HCT116 (cell line): Measurements from ENCODE around the gene P4HB. TPM values are rescaled to one million over a fixed set of nuclear protein-coding genes. Genes with fewer than 3 reads are reported as not detected.

ENCODE experiments used
- total RNA-seq: library from RNA; stranded (reverse); gene quantifications from one replicate; pipeline ENCODE4 v1.2.1, GENCODE V29; 2021; ENCODE audit not compliant: unreplicated experiment

Gene P4HB
- total RNA-seq, 1 experiment from 2014 or later: 1,043 TPM

Other genes with a start within 250 kb of the P4HB start
- 137 TPM for gene NPLOC4, start 223.4 kb downstream of the P4HB start, total RNA-seq
- gene TSPAN10, start 223.3 kb downstream of the P4HB start, total RNA-seq: 2.3 TPM
- not detected for gene PDE6G, start 204.0 kb downstream of the P4HB start, total RNA-seq
- gene OXLD1, start 193.9 kb downstream of the P4HB start, total RNA-seq: 75.9 TPM
- gene CCDC137, start 193.8 kb downstream of the P4HB start, total RNA-seq: 77.5 TPM
- 47.5 TPM for gene ARL16, start 176.7 kb downstream of the P4HB start, total RNA-seq
- 231 TPM for gene HGS, start 176.5 kb downstream of the P4HB start, total RNA-seq
- gene MRPL12, start 157.2 kb downstream of the P4HB start, total RNA-seq: 260 TPM
- gene SLC25A10, start 148.3 kb downstream of the P4HB start, total RNA-seq: 70.8 TPM
- gene GCGR, start 56.4 kb downstream of the P4HB start, total RNA-seq: not detected
- gene MCRIP1, start 27.2 kb downstream of the P4HB start, total RNA-seq: 59.2 TPM
- not detected for gene PPP1R27, start 25.5 kb downstream of the P4HB start, total RNA-seq
- gene ARHGDIA, start 10.8 kb upstream of the P4HB start, total RNA-seq: 554 TPM
- gene ALYREF, start 31.1 kb upstream of the P4HB start, total RNA-seq: 280 TPM
- 208 TPM for gene ANAPC11, start 31.2 kb upstream of the P4HB start, total RNA-seq
- gene NPB, start 41.7 kb upstream of the P4HB start, total RNA-seq: 1.2 TPM
- gene PCYT2, start 50.9 kb upstream of the P4HB start, total RNA-seq: 51.5 TPM
- gene SIRT7, start 57.6 kb upstream of the P4HB start, total RNA-seq: 62.6 TPM
- gene MAFG, start 67.2 kb upstream of the P4HB start, total RNA-seq: 46.8 TPM
- gene PYCR1, start 76.8 kb upstream of the P4HB start, total RNA-seq: 396 TPM
- gene MYADML2, start 86.7 kb upstream of the P4HB start, total RNA-seq: not detected
- 12.5 TPM for gene NOTUM, start 100.7 kb upstream of the P4HB start, total RNA-seq
- 51.0 TPM for gene ASPSCR1, start 117.1 kb upstream of the P4HB start, total RNA-seq
- 184 TPM for gene CENPX, start 162.3 kb upstream of the P4HB start, total RNA-seq
- 40.1 TPM for gene LRRC45, start 162.8 kb upstream of the P4HB start, total RNA-seq
- gene RAC3, start 171.1 kb upstream of the P4HB start, total RNA-seq: 120 TPM
- gene DCXR, start 177.2 kb upstream of the P4HB start, total RNA-seq: 306 TPM
- gene RFNG, start 191.3 kb upstream of the P4HB start, total RNA-seq: 52.0 TPM
- gene GPS1, start 191.4 kb upstream of the P4HB start, total RNA-seq: 205 TPM
- 176 TPM for gene DUS1L, start 205.3 kb upstream of the P4HB start, total RNA-seq
- gene FASN, start 237.7 kb upstream of the P4HB start, total RNA-seq: 754 TPM